Liver (tissue), 9 donors: ENCODE data around the gene TMEM132E. TPM values are rescaled to one million over a fixed set of nuclear protein-coding genes. Genes with fewer than 3 reads are reported as not detected.

Experiments used
- DNase-seq: peaks from one replicate; pipeline ENCODE4 v3.0.0-alpha.2; 2017; ENCODE audit warnings: low spot score
- H3K27ac ChIP-seq, 2 donors: one replicate each; pipeline ENCODE4 v1.7.0; 2013; ENCODE audit warnings: inconsistent platforms in 2 of 2, low read length in 2 of 2, control low read depth in 1 of 2, low read depth in 1 of 2, mild to moderate bottlenecking in 1 of 2
- H3K27me3 ChIP-seq, 4 donors: one replicate each; pipeline versions ENCODE4 v1.6.1 to v1.7.0; 2013; ENCODE audit warnings: low read length in 3 of 4, inconsistent platforms in 1 of 4, mild to moderate bottlenecking in 1 of 4, moderate library complexity in 1 of 4; ENCODE audit not compliant: control insufficient read depth in 4 of 4, insufficient read depth in 4 of 4
- H3K36me3 ChIP-seq, 4 donors: one replicate each; pipeline versions ENCODE4 v1.6.1 to v1.7.0; 2013; ENCODE audit warnings: low read length in 3 of 4, mild to moderate bottlenecking in 3 of 4, low read depth in 1 of 4, moderate library complexity in 1 of 4; ENCODE audit not compliant: control insufficient read depth in 4 of 4, insufficient read depth in 3 of 4
- H3K4me1 ChIP-seq, 4 donors: one replicate each; pipeline versions ENCODE4 v1.6.1 to v1.7.0; 2013; ENCODE audit warnings: low read length in 3 of 4, mild to moderate bottlenecking in 3 of 4, moderate library complexity in 1 of 4; ENCODE audit not compliant: control insufficient read depth in 4 of 4, insufficient read depth in 4 of 4
- H3K4me3 ChIP-seq, 3 donors: one replicate each; pipeline versions ENCODE4 v1.6.1 to v1.7.0; 2013; ENCODE audit warnings: low read length in 3 of 3, control low read depth in 1 of 3, low read depth in 1 of 3, mild to moderate bottlenecking in 1 of 3
- H3K9ac ChIP-seq, 2 donors: one replicate each; pipeline ENCODE4 v1.7.0; 2013; ENCODE audit warnings: low read length in 2 of 2, mild to moderate bottlenecking in 2 of 2, moderate library complexity in 2 of 2, control low read depth in 1 of 2, low read depth in 1 of 2
- H3K9me3 ChIP-seq, 4 donors: one replicate each; pipeline versions ENCODE4 v1.6.1 to v1.7.0; 2013; ENCODE audit warnings: low read length in 3 of 4; ENCODE audit not compliant: control insufficient read depth in 4 of 4
- ATF3 ChIP-seq: IDR thresholded peaks from 2 replicates; pipeline ENCODE4 v1.6.1; 2016; ENCODE audit warnings: antibody characterized with exemption
- CTCF ChIP-seq: fragments of 150-350 bp; IDR thresholded peaks from 2 replicates; pipeline ENCODE4 v1.5.1; 2017; ENCODE audit warnings: improper control_type of control experiment, low read depth, low read length; ENCODE audit not compliant: missing input control
- EGR1 ChIP-seq, 2 donors: IDR thresholded peaks; 2 replicates each; pipeline ENCODE4 v1.6.1; 2016 to 2018; ENCODE audit warnings: antibody characterized with exemption in 2 of 2, low read depth in 2 of 2
- FOXA1 ChIP-seq: IDR thresholded peaks from 2 replicates; pipeline ENCODE4 v1.6.1; 2016; ENCODE audit warnings: antibody characterized with exemption
- GABPA ChIP-seq, 2 donors: IDR thresholded peaks in 1 of 2; conservative IDR thresholded peaks in 1 of 2; 2 replicates each; pipeline ENCODE4 v1.6.1; 2016; ENCODE audit warnings: antibody characterized with exemption in 2 of 2, mild to moderate bottlenecking in 1 of 2, moderate library complexity in 1 of 2
- HNF4A ChIP-seq, 2 donors: conservative IDR thresholded peaks; 2 replicates each; pipeline ENCODE4 v1.6.1; 2016; ENCODE audit warnings: antibody characterized with exemption in 2 of 2, mild to moderate bottlenecking in 2 of 2
- HNF4G ChIP-seq: IDR thresholded peaks from 2 replicates; pipeline ENCODE4 v1.6.1; 2016; ENCODE audit warnings: antibody characterized with exemption
- JUND ChIP-seq, 2 donors: IDR thresholded peaks; 2 replicates each; pipeline ENCODE4 v1.6.1; 2016; ENCODE audit warnings: antibody characterized with exemption in 2 of 2
- MAX ChIP-seq: IDR thresholded peaks from 2 replicates; pipeline ENCODE4 v1.6.1; 2016; ENCODE audit warnings: antibody characterized with exemption
- NR2F2 ChIP-seq: IDR thresholded peaks from 2 replicates; pipeline ENCODE4 v1.6.1; 2016; ENCODE audit warnings: antibody characterized with exemption
- RAD21 ChIP-seq, 2 donors: IDR thresholded peaks; 2 replicates each; pipeline ENCODE4 v1.6.1; 2016; ENCODE audit warnings: antibody characterized with exemption in 2 of 2, mild to moderate bottlenecking in 2 of 2
- REST ChIP-seq: IDR thresholded peaks from 2 replicates; pipeline ENCODE4 v1.6.1; 2016; ENCODE audit warnings: antibody characterized with exemption, mild to moderate bottlenecking
- RXRA ChIP-seq, 2 donors: IDR thresholded peaks; 2 replicates each; pipeline ENCODE4 v1.6.1; 2017 to 2018; ENCODE audit warnings: antibody characterized with exemption in 2 of 2, mild to moderate bottlenecking in 1 of 2
- SP1 ChIP-seq: IDR thresholded peaks from 2 replicates; pipeline ENCODE4 v1.6.1; 2018; ENCODE audit warnings: antibody characterized with exemption, mild to moderate bottlenecking
- TAF1 ChIP-seq: conservative IDR thresholded peaks from 2 replicates; pipeline ENCODE4 v1.6.1; 2016; ENCODE audit warnings: antibody characterized with exemption, mild to moderate bottlenecking
- YY1 ChIP-seq: IDR thresholded peaks from 2 replicates; pipeline ENCODE4 v1.6.1; 2016; ENCODE audit warnings: antibody characterized with exemption, mild to moderate bottlenecking
- ZBTB33 ChIP-seq: IDR thresholded peaks from 2 replicates; pipeline ENCODE4 v1.6.1; 2016; ENCODE audit warnings: antibody characterized with exemption
- WGBS: extraction: QIAGEN DNeasy Blood & Tissue Kit; methylation state at CpG from one replicate; pipeline ENCODE4 v1.1.7; 2013; 5-methylcytosine and 5-hydroxymethylcytosine counted together
- polyA plus RNA-seq, 2 donors: library from polyadenylated mRNA; stranded (reverse) in 1 of 2; unstranded in 1 of 2; fragments of 200-250 nt in 1 of 2; fragments of >200 nt in 1 of 2; fragmentation: Nextera tagmentation in 1 of 2; extraction: Ambion mirVana in 1 of 2; gene quantifications; one replicate each; pipeline versions ENCODE4 v1.2.1 to v1.2.3, GENCODE V29; 2013 to 2015
- total RNA-seq, 2 donors: library from RNA; depleted of rRNA; stranded (reverse); fragments of >200 nt; gene quantifications; one replicate each; pipeline ENCODE4 v1.2.3, GENCODE V29; 2014
- donor health status: healthy.
- donor health status: healthy.
- donor health status: healthy.
- donor health status: healthy.
- donor health status: healthy.

TMEM132E gene
- total and polyA plus RNA-seq, 4 donors: 0.25 to 1.2 (median 0.46) TPM; not detected in 1

- TF ChIP-seq NR2F2: no peak
- no peak for TF ChIP-seq ATF3
- no peak for TF ChIP-seq REST
- no peak for TF ChIP-seq SP1
- no peak for TF ChIP-seq EGR1 (IDR thresholded peaks at IDR 0.05; ENCODE audit: low read depth in 2 of 2)
- TF ChIP-seq MAX: no peak
- TF ChIP-seq FOXA1: no peak
Observed at GRCh38 chr17:34644941-34645550, 65.7 kb downstream of the TMEM132E start (continued).

GRCh38 chr17:34645594-34645993 is 66.2 kb downstream of the TMEM132E start:
- TF ChIP-seq RAD21 (IDR thresholded peaks at IDR 0.05): no peak
- no peak for TF ChIP-seq HNF4G
- no peak for TF ChIP-seq FOXA1
- TF ChIP-seq ZBTB33: no peak
- no peak for TF ChIP-seq YY1
- Histone ChIP-seq H3K36me3 (no peaks in the 10 kb centered on the region), H3K9ac (no peak overlapping the region), H3K9me3 (no peaks in the 10 kb centered on the region), H3K27ac (no peak overlapping the region), H3K4me3 (no peak overlapping the region), H3K4me1 (no peaks in the 10 kb centered on the region), H3K27me3 (no peaks in the 10 kb centered on the region)
- DNase-seq: no peak
- 44% methylated on average over 3 of the region's 3 CpGs for WGBS

GRCh38 chr17:34647511-34647910 is 68.1 kb downstream of the TMEM132E start:
- no peaks in the 10 kb centered on the region for H3K9me3 ChIP-seq
- H3K4me1 ChIP-seq: peaks cover 0 to 3% (median 0%) of the 10 kb centered on the region in 4 donors
- H3K27ac ChIP-seq: no peak overlapping the region
- no peaks in the 10 kb centered on the region for H3K36me3 ChIP-seq
- DNase-seq: peak; percentile 46
- TF ChIP-seq EGR1 (IDR thresholded peaks at IDR 0.05; ENCODE audit: low read depth in 2 of 2) (no peak), TAF1 (no peak), FOXA1 (no peak), RXRA (IDR thresholded peaks at IDR 0.05) (no peak), HNF4A (conservative IDR thresholded peaks at IDR 0.05) (no peak), ATF3 (no peak), CTCF (no peak), SP1 (no peak), JUND (IDR thresholded peaks at IDR 0.05) (no peak), GABPA (IDR thresholded peaks at IDR 0.05 in 1 of 2, conservative IDR thresholded peaks at IDR 0.05 in 1 of 2) (no peak)
- H3K27me3 ChIP-seq: peaks cover 0 to 3% (median 0%) of the 10 kb centered on the region in 4 donors
- no peak overlapping the region for H3K4me3 ChIP-seq
- WGBS: 96% methylated on average over 3 of the region's 3 CpGs
- no peak overlapping the region for H3K9ac ChIP-seq
